ENCODE measurements around the gene RBPJ.

Gene RBPJ

GRCh38 chr4:26418107-26418506 is 97.3 kb downstream of the RBPJ start:
- Histone ChIP-seq H3K9me3 (ENCODE audit: insufficient read depth, low read depth, low read length) (no peaks in the 10 kb centered on the region), H4K20me1 (ENCODE audit: insufficient read depth, low read length, poor library complexity, severe bottlenecking) (peaks cover 4% of the 10 kb centered on the region), H3K4me1 (ENCODE audit: insufficient read depth, low read length, poor library complexity, severe bottlenecking) (peaks cover 27% of the 10 kb centered on the region), H3K9me2 (replicated peaks; ENCODE audit: low read depth, low read length) (no peaks in the 10 kb centered on the region), H3F3A (ENCODE audit: low read depth) (0 out of 2 replicates have a peak, but pooled peaks cover 6% of the 10 kb centered on the region), H3K79me2 (ENCODE audit: insufficient read depth, low read length) (peaks cover 11% of the 10 kb centered on the region), H3K4me2 (ENCODE audit: low read depth, low read length, poor library complexity, severe bottlenecking) (peak overlapping the region; percentile 73), H3K9ac (ENCODE audit: low read depth, low read length, poor library complexity, severe bottlenecking) (no peak overlapping the region), H3K36me3 (ENCODE audit: insufficient read depth, low read length) (peaks cover 58% of the 10 kb centered on the region), H3K27me3 (ENCODE audit: insufficient read depth, low read length, poor library complexity, severe bottlenecking) (no peaks in the 10 kb centered on the region), H3K4me3 (ENCODE audit: low read length, poor library complexity, severe bottlenecking) (no peak overlapping the region), H2AFZ (ENCODE audit: low read length) (no peak overlapping the region)
- TF ChIP-seq EZH2phosphoT487 (IDR thresholded peaks at IDR 0.05; ENCODE audit: borderline replicate concordance) (no peak), CTCF (conservative IDR thresholded peaks at IDR 0.05; ENCODE audit: low read length) (no peak)

GRCh38 chr4:26418850-26419249 is 98.0 kb downstream of the RBPJ start:
- Histone ChIP-seq H3K9me2 (replicated peaks; ENCODE audit: low read depth, low read length) (no peaks in the 10 kb centered on the region), H4K20me1 (ENCODE audit: insufficient read depth, low read length, poor library complexity, severe bottlenecking) (peaks cover 4% of the 10 kb centered on the region), H3K4me2 (ENCODE audit: low read depth, low read length, poor library complexity, severe bottlenecking) (peak overlapping the region; percentile 73), H3K79me2 (ENCODE audit: insufficient read depth, low read length) (peaks cover 11% of the 10 kb centered on the region), H3K4me3 (ENCODE audit: low read length, poor library complexity, severe bottlenecking) (peak overlapping the region; percentile 57), H3K36me3 (ENCODE audit: insufficient read depth, low read length) (peaks cover 61% of the 10 kb centered on the region), H3K4me1 (ENCODE audit: insufficient read depth, low read length, poor library complexity, severe bottlenecking) (peaks cover 27% of the 10 kb centered on the region), H3K27me3 (ENCODE audit: insufficient read depth, low read length, poor library complexity, severe bottlenecking) (no peaks in the 10 kb centered on the region), H3K9me3 (ENCODE audit: insufficient read depth, low read depth, low read length) (no peaks in the 10 kb centered on the region), H3F3A (ENCODE audit: low read depth) (0 out of 2 replicates have a peak, but pooled peaks cover 6% of the 10 kb centered on the region), H3K9ac (ENCODE audit: low read depth, low read length, poor library complexity, severe bottlenecking) (peak overlapping the region; percentile 58), H2AFZ (ENCODE audit: low read length) (no peak overlapping the region)
- no peak for TF ChIP-seq CTCF (conservative IDR thresholded peaks at IDR 0.05; ENCODE audit: low read length)
- TF ChIP-seq EZH2phosphoT487 (IDR thresholded peaks at IDR 0.05; ENCODE audit: borderline replicate concordance), result no peak

GRCh38 chr4:26420438-26420837 is 99.6 kb downstream of the RBPJ start:
- Histone ChIP-seq H3F3A (ENCODE audit: low read depth) (0 out of 2 replicates have a peak, but pooled peaks cover 6% of the 10 kb centered on the region), H3K4me3 (ENCODE audit: low read length, poor library complexity, severe bottlenecking) (no peak overlapping the region), H3K36me3 (ENCODE audit: insufficient read depth, low read length) (peaks cover 63% of the 10 kb centered on the region), H3K4me2 (ENCODE audit: low read depth, low read length, poor library complexity, severe bottlenecking) (peak overlapping the region; percentile 73), H3K4me1 (ENCODE audit: insufficient read depth, low read length, poor library complexity, severe bottlenecking) (peaks cover 27% of the 10 kb centered on the region), H2AFZ (ENCODE audit: low read length) (no peak overlapping the region), H3K9me3 (ENCODE audit: insufficient read depth, low read depth, low read length) (no peaks in the 10 kb centered on the region), H3K9ac (ENCODE audit: low read depth, low read length, poor library complexity, severe bottlenecking) (peak overlapping the region; percentile 58), H3K79me2 (ENCODE audit: insufficient read depth, low read length) (peaks cover 11% of the 10 kb centered on the region), H3K27me3 (ENCODE audit: insufficient read depth, low read length, poor library complexity, severe bottlenecking) (no peaks in the 10 kb centered on the region), H4K20me1 (ENCODE audit: insufficient read depth, low read length, poor library complexity, severe bottlenecking) (peaks cover 4% of the 10 kb centered on the region), H3K9me2 (replicated peaks; ENCODE audit: low read depth, low read length) (no peaks in the 10 kb centered on the region)
- TF ChIP-seq EZH2phosphoT487 (IDR thresholded peaks at IDR 0.05; ENCODE audit: borderline replicate concordance) (no peak), CTCF (conservative IDR thresholded peaks at IDR 0.05; ENCODE audit: low read length) (no peak)

Measured in Loucy (cell line).